Activated CD4-positive, CD25-positive, alpha-beta regulatory T cell (primary cell): ENCODE data around the gene GPR55.
"Not testable (repeated sequence)": the region's sequence is repeated elsewhere in the genome, so short reads cannot be mapped to it uniquely, and the experiment has no call there.

Source experiments
- DNase-seq, 4 experiments: peaks; one replicate each; lab custom pipeline; 2025; lab: John Stamatoyannopoulos, UW

GPR55 gene, protein sequence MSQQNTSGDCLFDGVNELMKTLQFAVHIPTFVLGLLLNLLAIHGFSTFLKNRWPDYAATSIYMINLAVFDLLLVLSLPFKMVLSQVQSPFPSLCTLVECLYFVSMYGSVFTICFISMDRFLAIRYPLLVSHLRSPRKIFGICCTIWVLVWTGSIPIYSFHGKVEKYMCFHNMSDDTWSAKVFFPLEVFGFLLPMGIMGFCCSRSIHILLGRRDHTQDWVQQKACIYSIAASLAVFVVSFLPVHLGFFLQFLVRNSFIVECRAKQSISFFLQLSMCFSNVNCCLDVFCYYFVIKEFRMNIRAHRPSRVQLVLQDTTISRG

GRCh38 chr2:230924470-230925341 lies at the start of gene GPR55:
Gene GPR55 (minus strand): TSS chr2:230925242. CDS start chr2:230910962, 14,280 bp downstream.
- peak in 2 of 4 experiments; percentile 50 to 53 for DNase-seq

GRCh38 chr2:230974096-230974913 lies 49.3 kb upstream of the GPR55 start:
- peak; percentile 35 to 47 (median 40) for DNase-seq

DNA sequence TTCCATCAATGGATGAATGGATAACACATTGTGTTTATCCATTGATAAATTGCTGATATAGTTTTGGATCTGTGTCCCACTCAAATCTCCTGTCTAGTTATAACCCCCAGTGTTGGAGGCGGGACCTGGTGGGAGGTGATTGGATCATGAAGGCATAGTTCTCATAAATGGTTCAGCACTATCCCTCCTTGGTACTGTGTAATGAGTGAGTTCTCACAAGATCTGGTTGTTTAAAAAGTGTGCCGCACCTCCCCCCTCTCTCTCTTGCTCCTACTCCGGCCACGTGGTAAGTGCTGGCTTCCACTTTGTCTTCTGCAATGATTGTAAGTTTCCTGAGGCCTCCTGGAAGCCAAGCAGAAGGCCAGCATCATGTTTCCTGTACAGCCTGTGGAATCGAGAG lies 47.0 kb upstream of the GPR55 start:
- no peak for DNase-seq

- DNase-seq: no peak
Measured at GRCh38 chr2:230969659-230970015, 44.6 kb upstream of the GPR55 start.

DNA sequence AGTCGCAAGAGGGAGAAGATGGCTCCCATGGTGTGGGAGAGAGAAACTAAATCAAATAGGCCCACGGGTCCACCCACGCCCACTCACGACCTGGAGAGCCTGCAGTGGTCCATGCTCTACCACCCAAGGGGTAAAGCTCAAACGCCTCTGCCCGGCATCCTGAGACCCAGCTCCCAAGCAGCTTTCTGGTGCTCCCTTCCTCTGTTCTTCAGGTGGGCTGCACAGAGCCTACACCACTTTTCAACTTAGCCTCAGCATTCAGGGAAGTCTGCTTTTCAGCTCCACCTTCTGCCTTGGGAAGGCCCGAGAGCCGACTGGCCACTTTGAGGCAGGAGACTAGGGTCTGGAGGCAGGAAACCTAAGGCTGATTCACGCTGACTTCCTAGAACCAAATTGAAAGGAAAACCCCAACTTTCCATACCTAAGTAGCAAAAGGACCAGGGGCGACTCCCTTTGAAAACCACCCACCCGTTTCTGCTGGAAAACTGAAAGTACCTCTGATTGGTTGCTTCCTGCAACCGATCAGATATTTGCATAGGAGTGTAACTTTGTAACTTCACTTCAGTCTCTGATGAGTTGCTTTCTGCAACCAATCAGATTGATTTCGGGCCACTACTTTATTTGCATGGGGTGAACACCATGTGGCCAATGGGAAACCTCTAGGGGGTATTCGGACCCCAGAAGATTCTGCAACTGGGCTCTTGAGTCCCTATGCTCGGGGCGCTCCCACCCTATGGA lies 44.0 kb upstream of the GPR55 start:
- no peak for DNase-seq

GRCh38 chr2:230968314-230968713 lies 43.3 kb upstream of the GPR55 start:
- DNase-seq: not testable (repeated sequence)

DNA sequence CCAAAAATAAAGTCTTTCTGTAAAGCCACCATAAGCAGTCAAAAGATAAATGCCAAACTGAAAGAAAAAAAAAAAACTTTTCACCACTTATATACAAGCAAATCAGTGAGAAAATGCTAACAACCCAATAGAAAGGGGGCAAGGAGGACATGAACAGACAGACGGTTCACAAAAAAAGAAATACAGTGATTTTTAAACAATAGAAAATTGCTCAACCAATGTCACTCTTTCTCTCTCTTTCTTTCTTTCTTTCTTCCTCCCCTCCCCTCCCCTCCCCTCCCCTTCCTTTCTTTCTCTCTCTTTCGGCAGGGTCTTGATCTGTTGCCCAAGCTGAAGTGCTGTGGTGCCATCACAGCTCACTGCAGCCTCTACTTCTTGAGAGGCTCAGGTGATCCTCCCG lies 42.1 kb upstream of the GPR55 start:
- DNase-seq: no peak

- DNase-seq: no peak
Measured at GRCh38 chr2:230964136-230964730, 39.2 kb upstream of the GPR55 start.

DNA sequence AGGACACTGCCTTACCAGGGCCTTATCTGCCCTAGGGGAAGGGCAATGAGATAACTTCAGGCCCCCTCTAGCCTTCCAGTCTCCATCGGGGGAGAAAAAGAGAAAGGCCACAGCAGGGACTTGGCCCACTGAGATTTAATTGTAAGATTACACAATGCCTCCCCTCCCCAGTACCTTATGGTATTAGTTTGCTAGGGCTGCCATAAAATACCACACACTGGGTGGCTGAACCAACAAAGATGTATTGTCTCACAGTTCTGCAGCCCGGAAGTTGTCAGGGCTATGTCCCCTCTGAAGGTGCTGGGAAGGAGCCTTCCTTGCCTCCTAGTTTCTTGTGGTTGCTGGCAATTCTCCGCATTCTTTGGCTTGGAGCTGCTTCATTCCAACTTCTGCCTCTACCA lies 36.0 kb upstream of the GPR55 start:
- DNase-seq: no peak

- no peak for DNase-seq
Measured at GRCh38 chr2:230960026-230960425, 35.0 kb upstream of the GPR55 start.

- no peak for DNase-seq
Measured at GRCh38 chr2:230958820-230959756, 34.0 kb upstream of the GPR55 start.

- DNase-seq: no peak
Measured at GRCh38 chr2:230957756-230958391, 32.8 kb upstream of the GPR55 start.

- DNase-seq: peak in 1 of 4 experiments; percentile 17
Measured at GRCh38 chr2:230956827-230957755, 32.0 kb upstream of the GPR55 start.

- DNase-seq: no peak
Measured at GRCh38 chr2:230955163-230955737, 30.2 kb upstream of the GPR55 start.

GRCh38 chr2:230954746-230955145 lies 29.7 kb upstream of the GPR55 start:
- no peak for DNase-seq

GRCh38 chr2:230953845-230954244 lies 28.8 kb upstream of the GPR55 start:
- no peak for DNase-seq

- no peak for DNase-seq
Measured at GRCh38 chr2:230952226-230952956, 27.3 kb upstream of the GPR55 start.
